Parathyroid adenoma (tissue), 2 donors: Measurements from ENCODE around the gene SMARCA4.

ENCODE experiments used
- H2AFZ ChIP-seq: fragments of 300-600 bp; sonication (generic); one replicate; pipeline ENCODE4 v1.7.0; 2017; ENCODE audit warnings: antibody characterized with exemption, mild to moderate bottlenecking
- H3K27ac ChIP-seq: fragments of 300-600 bp; sonication (generic); one replicate; pipeline ENCODE4 v1.7.0; 2017
- H3K27me3 ChIP-seq: fragments of 300-600 bp; sonication (generic); one replicate; pipeline ENCODE4 v1.7.0; 2017; ENCODE audit warnings: low read length; ENCODE audit not compliant: control insufficient read depth, insufficient read depth
- H3K36me3 ChIP-seq: fragments of 300-600 bp; sonication (generic); one replicate; pipeline ENCODE4 v1.7.0; 2017; ENCODE audit warnings: low read length; ENCODE audit not compliant: control insufficient read depth, insufficient read depth
- H3K4me1 ChIP-seq: fragments of 300-600 bp; sonication (generic); one replicate; pipeline ENCODE4 v1.7.0; 2017; ENCODE audit warnings: control low read depth
- H3K4me2 ChIP-seq: fragments of 300-600 bp; sonication (generic); one replicate; pipeline ENCODE4 v1.7.0; 2017; ENCODE audit warnings: low read length
- H3K4me3 ChIP-seq: fragments of 300-600 bp; sonication (generic); one replicate; pipeline ENCODE4 v1.7.0; 2017; ENCODE audit warnings: low read depth, low read length
- H3K79me2 ChIP-seq: fragments of 300-600 bp; sonication (generic); one replicate; pipeline ENCODE4 v1.7.0; 2017; ENCODE audit warnings: control low read depth
- H3K9ac ChIP-seq: fragments of 300-600 bp; sonication (generic); one replicate; pipeline ENCODE4 v1.7.0; 2017; ENCODE audit warnings: mild to moderate bottlenecking
- H3K9me3 ChIP-seq: fragments of 300-600 bp; sonication (generic); one replicate; pipeline ENCODE4 v1.7.0; 2017; ENCODE audit warnings: low read length; ENCODE audit not compliant: control insufficient read depth
- TF ChIP-seq, protein P1 (sequence below): fragments of 300-600 bp; sonication (generic); IDR thresholded peaks from one replicate; pipeline ENCODE4 v1.7.0; 2017; ENCODE audit warnings: antibody characterized with exemption, mild to moderate bottlenecking
- donor health status: primary hyperparathyroidism.

The SMARCA4 gene

GRCh38 chr19:10915130-10916091 is 45.4 kb upstream of the SMARCA4 start:
- H3K4me2 ChIP-seq = no peak overlapping the region
- no peak overlapping the region for H3K4me3 ChIP-seq
- TF ChIP-seq, protein P1, sequence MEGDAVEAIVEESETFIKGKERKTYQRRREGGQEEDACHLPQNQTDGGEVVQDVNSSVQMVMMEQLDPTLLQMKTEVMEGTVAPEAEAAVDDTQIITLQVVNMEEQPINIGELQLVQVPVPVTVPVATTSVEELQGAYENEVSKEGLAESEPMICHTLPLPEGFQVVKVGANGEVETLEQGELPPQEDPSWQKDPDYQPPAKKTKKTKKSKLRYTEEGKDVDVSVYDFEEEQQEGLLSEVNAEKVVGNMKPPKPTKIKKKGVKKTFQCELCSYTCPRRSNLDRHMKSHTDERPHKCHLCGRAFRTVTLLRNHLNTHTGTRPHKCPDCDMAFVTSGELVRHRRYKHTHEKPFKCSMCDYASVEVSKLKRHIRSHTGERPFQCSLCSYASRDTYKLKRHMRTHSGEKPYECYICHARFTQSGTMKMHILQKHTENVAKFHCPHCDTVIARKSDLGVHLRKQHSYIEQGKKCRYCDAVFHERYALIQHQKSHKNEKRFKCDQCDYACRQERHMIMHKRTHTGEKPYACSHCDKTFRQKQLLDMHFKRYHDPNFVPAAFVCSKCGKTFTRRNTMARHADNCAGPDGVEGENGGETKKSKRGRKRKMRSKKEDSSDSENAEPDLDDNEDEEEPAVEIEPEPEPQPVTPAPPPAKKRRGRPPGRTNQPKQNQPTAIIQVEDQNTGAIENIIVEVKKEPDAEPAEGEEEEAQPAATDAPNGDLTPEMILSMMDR = no peak
- peaks cover 2% of the 10 kb centered on the region for H3K79me2 ChIP-seq
- H3K4me1 ChIP-seq = no peaks in the 10 kb centered on the region
- no peak overlapping the region for H3K9ac ChIP-seq
- no peaks in the 10 kb centered on the region for H3K27me3 ChIP-seq
- H2AFZ ChIP-seq = no peak overlapping the region
- H3K36me3 ChIP-seq = no peaks in the 10 kb centered on the region
- no peaks in the 10 kb centered on the region for H3K9me3 ChIP-seq
- H3K27ac ChIP-seq = no peak overlapping the region

GRCh38 chr19:10916602-10917001 is 44.2 kb upstream of the SMARCA4 start:
- H3K4me1 ChIP-seq = no peaks in the 10 kb centered on the region
- no peak overlapping the region for H3K27ac ChIP-seq
- no peaks in the 10 kb centered on the region for H3K27me3 ChIP-seq
- no peak overlapping the region for H3K9ac ChIP-seq
- no peak overlapping the region for H3K4me3 ChIP-seq
- no peaks in the 10 kb centered on the region for H3K36me3 ChIP-seq
- H3K79me2 ChIP-seq = peaks cover 2% of the 10 kb centered on the region
- H3K9me3 ChIP-seq = no peaks in the 10 kb centered on the region
- no peak overlapping the region for H3K4me2 ChIP-seq
- TF ChIP-seq, protein P1 = no peak
- H2AFZ ChIP-seq = no peak overlapping the region

DNA sequence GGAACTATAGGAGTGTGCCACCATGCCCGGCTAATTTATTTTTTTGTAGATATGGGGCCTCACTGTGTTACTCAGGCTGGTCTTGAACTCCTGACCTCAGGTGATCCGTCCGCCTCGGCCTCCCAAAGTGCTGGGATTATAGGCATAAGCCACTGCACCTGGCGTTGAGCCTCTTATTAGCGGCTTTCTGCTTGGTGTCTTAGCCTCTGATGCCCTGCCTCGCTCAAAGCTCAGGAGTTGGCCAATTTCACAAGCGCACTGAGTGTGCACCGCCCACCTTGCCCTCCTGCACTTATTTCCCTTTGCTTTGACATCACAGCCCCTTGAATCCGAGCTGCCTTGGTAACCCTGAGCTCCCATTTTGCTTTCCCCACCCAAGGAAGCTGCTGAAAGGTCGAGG is 42.5 kb upstream of the SMARCA4 start:
- Histone ChIP-seq H3K36me3 (no peaks in the 10 kb centered on the region), H3K4me3 (no peak overlapping the region), H2AFZ (no peak overlapping the region), H3K9ac (no peak overlapping the region), H3K27ac (no peak overlapping the region), H3K4me1 (no peaks in the 10 kb centered on the region), H3K27me3 (no peaks in the 10 kb centered on the region), H3K79me2 (no peaks in the 10 kb centered on the region), H3K4me2 (no peak overlapping the region), H3K9me3 (no peaks in the 10 kb centered on the region)
- TF ChIP-seq, protein P1 = no peak

GRCh38 chr19:10919352-10920287 is 41.2 kb upstream of the SMARCA4 start:
- TF ChIP-seq, protein P1 = no peak
- no peak overlapping the region for H3K27ac ChIP-seq
- H3K9ac ChIP-seq = no peak overlapping the region
- H3K9me3 ChIP-seq = no peaks in the 10 kb centered on the region
- no peaks in the 10 kb centered on the region for H3K36me3 ChIP-seq
- H3K27me3 ChIP-seq = no peaks in the 10 kb centered on the region
- H3K4me2 ChIP-seq = no peak overlapping the region
- H3K4me1 ChIP-seq = no peaks in the 10 kb centered on the region
- no peak overlapping the region for H3K4me3 ChIP-seq
- H3K79me2 ChIP-seq = no peaks in the 10 kb centered on the region
- H2AFZ ChIP-seq = no peak overlapping the region
